Stimulated activated CD4-positive, alpha-beta T cell treated with anti-CD3 and anti-CD28 coated beads, Interleukin-15, amount 100 ng/mL, for 24 hours (primary cell): ENCODE measurements around the gene PCMT1.
"Not testable (repeated sequence)": the region's sequence is repeated elsewhere in the genome, so short reads cannot be mapped to it uniquely, and the experiment has no call there.

Experiments used
- DNase-seq: peaks from one replicate; pipeline ENCODE4 v3.0.0-alpha.2; 2020

The PCMT1 gene

DNA sequence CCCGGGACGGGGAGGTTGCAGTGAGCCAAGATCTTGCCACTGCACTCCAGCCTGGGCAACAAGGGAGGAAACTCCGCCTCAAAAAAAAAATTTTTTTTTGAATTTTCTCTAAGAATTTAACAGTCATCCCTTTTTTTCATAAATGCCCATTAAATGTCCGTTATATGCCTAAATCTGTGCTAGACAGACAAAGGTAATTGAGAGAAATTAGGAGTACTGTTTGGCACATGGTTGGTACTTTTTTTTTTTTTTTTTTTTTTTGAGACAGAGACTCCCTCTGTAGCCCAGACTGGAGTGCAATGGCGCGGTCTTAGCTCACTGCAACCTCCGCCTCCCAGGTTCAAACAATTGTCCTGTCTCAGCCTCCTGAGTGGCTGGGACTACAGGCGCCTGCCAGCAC lies 1.7 kb downstream of the PCMT1 start:
- DNase-seq = no peak

DNA sequence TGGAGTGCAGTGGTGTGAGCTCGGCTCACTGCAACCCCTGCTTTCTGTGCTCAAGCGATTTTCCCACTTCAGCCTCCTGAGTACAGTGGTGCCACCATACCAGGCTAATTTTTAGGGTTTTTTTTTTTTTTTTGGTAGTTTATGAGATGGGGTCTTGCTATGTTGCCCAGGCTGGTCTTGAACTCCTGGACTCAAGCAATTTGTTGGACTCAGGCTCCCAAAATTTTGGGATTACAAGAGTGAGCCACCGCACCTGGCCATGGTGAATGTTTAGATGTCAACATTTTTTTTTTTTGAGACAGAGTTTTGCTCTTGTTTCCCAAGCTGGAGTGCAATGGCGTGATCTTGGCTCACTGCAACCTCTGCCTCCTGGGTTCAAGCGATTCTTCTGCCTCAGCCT lies 2.4 kb downstream of the PCMT1 start:
- not testable (repeated sequence) for DNase-seq

DNA sequence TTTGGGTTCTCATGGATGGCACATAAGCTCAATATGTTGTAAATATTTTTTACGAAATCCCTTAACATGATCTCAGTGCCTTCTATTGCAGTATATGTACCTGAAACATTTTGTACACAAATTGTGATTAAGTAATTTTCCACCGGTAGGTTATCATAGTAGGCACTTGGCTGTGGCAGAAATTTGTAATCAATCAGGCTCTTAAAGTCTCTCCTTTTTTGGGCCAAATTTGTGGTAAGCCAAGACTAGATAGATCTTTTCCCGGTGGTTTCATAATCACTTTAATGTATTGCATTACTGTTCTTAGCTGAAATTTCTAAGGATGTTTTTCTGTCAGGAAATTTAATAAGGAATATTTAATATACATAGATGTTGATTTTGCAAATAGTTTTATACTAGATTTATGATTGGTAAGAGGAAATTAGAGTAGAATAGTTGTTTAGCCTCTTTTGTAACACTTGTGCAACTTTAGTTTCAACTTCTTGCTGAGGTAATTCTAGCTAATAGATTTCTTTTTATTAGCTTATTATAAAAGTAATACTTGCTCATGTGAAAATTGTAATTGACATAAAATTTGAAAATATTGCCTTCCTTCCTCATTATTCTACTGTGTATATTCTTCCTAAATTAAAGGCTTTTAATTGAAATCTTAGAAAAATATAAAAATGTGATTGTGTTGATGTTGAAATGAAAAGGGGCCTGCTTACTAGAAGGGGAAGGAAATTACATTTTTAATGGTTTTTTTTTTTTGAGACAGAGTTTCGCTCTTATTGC lies 3.2 kb downstream of the PCMT1 start:
- no peak for DNase-seq

DNA sequence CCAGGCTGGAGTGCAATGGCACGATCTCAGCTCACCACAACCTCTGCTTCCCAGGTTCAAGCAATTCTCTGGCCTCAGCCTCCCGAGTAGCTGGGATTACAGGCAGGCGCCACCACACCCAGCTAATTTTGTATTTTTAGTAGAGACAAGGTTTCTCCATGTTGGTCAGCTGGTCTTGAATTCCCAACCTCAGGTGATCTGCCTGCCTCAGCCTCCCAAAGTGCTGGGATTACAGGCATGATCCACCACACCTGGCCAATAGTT lies 3.8 kb downstream of the PCMT1 start:
- DNase-seq = not testable (repeated sequence)

DNA sequence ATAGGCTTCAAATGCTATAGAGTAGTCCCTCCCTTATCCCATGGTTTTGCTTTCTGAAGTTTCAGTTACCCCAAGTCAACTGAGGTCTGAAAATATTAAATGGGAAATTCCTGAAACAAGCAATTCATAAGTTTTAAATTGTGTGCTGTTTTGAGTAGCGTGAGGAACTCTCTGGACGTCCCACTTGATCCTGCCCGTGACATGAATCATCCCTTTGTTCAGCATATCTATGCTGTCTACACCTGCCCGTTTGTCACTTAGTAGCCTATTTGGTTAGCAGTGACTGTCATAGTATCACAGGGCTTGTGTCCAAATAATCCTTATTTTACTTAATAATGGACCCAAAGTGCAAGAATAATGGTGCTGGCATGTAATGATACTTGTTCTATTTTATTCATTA lies 5.0 kb downstream of the PCMT1 start:
- no peak for DNase-seq

DNA sequence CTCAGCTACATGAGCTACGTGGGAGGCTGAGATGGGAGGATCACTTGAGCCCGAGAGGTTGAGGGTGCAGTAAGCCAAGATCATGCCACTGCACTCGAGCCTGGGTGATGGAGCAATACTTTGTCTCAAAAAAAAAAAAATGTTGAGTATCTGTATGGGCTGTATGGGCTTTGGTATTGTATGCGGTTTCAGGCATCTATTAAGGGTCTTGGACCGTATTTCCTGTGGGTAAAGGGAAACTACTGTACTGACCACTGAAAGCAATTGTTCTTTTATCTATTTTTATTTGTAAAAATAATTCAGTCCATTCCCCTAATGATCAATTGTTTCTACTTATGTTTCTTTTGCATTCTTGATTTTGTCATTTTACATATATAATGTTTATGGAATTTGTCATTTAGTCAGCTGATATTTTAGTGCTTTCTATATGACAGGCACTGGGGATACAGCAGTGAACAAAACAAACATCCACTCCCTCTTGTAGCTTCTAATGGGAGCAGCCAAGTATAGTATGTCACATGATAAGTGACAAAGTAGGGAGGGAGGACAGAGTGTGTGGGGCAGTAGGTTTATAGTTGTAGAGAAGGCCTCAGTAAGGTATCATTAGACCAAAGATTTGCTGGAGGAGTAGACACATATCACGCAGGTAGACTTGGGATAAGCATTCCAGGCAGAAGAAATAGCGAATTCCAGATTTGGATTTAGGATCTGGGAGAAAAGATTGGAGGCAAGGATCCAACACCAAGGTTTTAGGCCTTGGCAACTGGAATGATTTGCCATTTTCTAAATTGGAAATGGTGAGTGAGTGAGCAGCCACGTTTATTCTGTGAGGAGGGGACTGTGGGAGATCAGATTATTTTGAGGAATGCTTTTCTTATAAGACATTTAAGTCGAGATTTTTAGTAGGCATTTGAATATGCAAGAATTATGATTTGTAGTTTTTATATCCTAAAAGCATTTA lies 6.0 kb downstream of the PCMT1 start:
- DNase-seq = no peak

DNA sequence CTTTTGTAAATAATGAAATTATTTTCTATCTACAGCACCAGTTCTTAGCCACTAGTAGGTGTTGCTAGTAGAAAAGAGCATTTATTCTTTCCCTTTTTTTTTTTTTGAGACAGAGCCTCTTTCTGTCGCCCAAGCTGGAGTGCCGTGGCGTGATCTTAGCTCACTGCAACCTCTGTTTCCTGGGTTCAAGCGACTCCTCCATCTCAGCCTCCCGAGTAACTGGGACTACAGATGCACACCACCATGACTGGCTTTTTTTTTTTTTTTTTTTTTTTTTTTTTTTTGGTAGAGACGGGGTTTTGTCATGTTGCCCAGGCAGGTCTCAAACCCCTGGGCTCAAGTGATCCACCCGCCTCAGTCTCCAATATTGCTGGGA lies 6.7 kb downstream of the PCMT1 start:
- DNase-seq = no peak

DNA sequence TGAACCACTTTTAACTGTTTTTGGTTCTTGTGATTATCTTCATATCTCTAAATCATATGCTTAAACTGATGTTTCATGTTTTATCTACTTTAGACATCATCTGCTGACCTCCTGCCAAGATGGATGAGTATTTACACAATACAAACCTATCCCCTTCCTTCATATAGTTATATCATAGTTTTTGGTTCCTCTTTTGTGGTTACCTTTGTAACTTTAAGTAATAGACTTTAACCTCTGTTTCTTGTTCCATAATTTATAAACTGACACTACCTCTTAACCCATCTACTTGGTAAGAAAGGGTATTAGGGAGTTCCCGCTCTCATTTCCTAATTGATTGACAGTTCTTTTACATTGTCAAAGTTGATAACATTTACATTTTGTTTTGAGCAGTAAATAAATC lies 11.9 kb downstream of the PCMT1 start:
- DNase-seq = no peak

DNA sequence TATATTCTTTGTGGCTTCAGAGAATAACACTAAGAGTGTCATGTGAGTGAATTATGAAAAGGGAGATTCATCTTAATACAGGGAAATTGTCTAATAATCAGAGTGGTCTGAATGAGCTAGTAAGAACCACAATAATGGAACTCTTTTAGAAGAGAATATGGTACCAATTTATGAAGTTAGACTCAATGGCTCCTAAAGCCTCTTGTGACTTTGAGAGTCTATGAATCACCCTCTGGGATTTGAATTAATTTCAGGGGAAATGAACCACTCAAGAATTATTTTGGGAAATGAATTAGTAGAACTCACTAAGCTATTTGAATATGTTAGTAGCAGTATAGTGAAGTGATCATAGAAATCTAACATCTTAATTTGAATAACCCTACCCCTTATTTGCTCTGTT lies 14.3 kb downstream of the PCMT1 start:
- no peak for DNase-seq

DNA sequence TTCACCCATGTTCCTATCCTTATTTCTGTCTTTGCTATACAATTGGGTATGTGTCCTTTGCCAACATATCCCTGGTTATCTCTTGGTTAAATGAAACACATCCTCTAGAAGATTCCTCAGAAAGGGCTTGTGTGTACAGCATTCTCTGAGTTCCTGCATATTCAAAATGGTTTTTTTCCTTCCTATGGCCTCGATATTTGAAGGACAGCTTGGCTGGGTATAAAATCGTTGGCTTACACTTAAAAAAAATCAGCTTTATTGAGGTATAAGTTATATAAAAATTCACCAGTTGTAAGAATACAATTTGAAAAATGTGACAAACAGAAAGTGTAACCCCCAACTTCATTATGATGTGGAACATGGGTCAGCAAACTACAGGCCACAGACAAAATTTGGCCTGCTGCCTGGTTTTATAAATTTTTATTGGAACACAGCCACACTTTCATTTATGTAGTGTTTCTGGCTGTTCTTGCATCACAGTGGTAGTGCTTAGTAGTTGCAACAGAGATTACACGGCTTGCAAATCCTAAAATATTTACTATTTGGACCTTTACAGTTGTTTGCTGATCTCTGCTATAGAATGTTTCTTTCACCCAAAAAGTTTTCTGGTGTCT lies 16.7 kb downstream of the PCMT1 start:
- DNase-seq = no peak

DNA sequence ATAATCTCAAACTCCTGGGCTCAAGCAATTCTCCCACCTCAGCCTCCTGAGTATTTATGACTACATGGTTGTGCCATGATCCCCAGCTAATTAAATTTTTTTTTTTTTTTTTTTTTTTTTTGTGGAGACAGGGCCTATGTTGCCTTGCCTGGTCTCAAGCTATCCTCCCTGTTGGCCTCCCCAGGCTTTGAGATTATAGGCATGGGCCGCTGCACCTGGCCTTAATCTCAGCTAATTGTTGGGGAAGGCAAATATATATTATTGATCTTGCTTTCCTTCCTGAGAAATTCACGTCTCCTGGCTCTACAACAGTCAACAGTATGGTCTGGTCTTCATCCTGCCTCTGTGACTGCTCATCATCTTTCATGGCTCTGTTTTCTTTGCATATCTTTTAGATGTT lies 20.1 kb downstream of the PCMT1 start:
- no peak for DNase-seq

DNA sequence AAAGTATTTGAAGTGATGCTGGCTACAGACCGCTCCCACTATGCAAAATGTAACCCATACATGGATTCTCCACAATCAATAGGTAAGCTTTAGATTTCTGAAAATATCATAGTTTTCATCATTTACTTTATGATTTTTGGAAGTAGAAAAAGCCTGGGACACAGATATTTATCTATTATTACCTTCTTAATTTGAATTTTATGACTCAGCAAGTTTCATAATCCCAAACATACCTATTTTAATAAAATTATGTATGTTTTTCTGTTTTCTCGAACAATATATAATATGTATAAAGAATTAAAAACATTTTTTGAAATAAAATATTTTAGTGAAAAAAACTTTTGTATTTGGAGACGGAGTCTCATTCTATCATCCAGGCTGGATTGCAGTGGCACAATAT lies 21.6 kb downstream of the PCMT1 start:
- DNase-seq = no peak

DNA sequence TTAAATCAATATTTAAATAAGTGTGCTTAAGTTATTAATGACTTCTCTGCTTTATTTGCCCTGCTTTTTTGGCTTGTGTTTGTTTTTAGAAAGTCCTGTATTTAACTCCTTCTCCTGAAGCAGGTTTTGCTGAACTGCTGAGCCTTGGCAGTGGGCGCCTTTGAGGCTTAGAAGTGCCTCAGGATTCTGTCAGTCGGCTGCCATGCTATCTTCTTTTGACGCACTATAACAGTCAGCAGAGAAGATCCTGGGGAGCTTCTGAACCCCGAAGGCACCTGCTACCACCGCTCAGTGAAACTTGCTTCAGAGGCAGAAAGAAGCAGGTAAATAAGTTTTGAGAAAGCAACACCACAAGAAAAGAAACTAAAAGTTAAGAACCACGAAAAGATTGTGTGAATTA lies 22.4 kb downstream of the PCMT1 start:
- DNase-seq = no peak

DNA sequence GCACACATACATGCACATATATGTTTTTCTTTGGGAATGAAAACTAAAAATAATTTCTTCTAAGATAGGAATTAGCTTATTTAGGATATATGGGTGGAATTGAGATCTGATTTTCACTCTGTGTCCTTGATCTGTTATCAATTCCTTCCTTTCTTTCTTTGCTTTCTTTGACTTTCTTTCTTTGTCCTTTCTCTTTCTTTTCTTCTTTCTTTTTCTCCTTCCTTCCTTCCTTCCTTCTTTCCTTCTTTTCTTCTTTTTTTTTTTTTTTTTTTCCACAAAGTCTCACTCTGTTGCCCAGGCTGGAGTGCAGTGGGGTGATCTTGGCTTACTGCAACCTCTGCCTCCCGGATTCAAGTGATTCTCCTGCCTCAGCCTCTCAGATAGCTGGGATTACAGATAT lies 28.1 kb downstream of the PCMT1 start:
- DNase-seq = no peak

DNA sequence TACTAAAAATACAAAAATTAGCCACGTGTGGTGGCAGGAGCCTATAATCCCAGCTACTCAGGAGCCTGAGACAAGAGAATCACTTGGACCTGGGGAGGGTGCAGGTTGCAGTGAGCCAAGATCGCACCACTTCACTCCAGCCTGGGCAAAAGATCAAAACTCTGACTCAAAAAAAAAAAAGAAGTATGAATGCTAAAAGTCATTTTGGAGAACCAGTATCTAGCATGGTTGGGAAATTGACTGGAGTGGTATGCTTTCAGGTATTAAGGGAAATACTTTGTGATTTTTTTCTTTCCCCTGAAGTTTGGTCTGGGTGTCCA lies 30.1 kb downstream of the PCMT1 start:
- no peak for DNase-seq

DNA sequence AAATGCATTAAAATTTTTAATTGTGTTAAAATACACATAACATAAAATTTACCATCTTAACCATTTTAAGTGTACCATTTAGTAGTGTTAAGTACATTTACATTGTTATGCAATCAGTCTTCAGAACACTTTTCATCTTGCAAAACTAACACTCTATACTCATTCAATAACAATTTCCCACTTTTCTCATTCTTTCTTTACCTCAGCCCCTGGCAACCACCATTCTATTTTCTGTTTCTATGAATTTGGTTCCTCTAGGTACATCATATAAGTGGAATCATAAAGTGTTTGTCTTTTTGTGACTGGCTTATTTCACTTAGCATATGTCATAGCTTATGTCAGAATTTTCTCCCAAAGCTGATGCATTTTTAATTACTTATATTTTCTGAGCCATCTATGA lies 32.2 kb downstream of the PCMT1 start:
- no peak for DNase-seq

DNA sequence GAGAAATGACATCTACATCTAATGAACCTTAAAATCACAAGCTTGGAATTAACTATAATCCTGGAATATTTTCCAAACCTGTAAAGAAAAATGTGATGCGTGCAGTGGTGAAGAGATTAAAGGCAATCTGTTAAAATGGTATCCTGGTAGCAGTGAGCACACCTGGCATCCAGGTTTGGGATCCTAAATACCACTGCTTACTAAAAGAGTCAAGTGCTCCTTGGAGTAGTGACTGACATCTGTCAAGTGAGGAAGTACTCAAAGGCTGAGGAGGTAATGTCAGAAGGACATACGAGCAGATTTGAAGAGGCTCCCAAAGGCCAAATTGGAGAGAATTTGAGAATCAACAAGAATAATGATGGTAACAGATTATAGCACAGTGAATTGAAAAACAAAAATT lies 32.8 kb downstream of the PCMT1 start:
- DNase-seq = no peak

DNA sequence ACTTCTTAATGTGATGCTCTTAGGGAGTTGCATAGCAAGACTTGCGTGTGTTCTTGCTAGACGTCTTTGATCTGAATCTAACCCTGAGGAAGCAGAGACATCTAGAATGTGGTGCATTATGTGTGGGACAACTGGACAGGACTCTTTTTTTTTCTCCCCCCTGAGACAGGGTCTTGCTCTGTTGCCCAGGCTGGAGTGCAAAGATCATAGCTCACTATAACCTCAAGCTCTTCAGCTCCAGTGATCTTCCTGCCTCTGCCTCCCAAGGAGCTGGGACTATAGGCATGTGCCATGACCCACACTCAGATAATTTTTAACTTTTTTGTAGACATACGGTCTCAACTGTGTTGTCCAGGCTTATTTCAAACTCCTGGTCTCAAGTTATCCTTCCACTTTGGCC lies 34.0 kb downstream of the PCMT1 start:
- DNase-seq = no peak

DNA sequence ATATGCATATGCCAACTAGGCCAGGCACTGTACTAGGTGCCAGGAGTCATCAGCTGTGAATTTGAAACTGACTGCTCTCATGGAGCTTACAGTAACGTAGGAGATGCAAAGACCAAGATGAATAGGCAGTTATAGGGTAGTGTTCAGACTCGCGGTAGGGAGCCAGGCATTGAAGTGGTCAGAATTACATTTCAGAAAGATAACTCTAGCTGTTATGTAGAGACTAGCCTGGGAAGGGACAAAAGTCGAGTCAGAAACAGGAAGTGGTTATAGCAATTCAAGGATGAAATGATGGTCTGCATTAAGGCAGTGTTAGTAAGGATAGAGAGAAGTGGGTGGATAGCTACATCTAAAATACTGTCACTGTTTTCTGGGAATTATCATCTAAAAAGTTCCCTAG lies 56.6 kb downstream of the PCMT1 start:
- DNase-seq = no peak

DNA sequence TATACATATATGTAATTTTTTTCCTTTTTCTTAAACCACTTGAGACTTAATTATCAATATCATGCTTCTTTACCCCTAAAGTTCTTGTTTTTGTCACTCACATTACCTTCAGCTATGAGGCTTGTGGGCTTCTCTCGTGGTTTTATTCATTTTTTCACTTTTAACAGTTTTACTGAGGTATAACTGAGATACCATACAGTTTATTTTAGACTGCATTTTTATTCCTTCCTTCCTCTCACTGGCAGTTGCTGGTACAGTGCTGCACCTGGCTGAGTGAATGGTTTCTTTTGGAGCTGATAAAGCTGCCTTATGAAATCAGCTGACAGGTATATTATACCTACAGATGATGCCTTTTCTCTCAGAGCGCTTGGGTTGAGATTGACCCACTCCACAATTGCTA lies 60.3 kb downstream of the PCMT1 start:
- DNase-seq = no peak

DNA sequence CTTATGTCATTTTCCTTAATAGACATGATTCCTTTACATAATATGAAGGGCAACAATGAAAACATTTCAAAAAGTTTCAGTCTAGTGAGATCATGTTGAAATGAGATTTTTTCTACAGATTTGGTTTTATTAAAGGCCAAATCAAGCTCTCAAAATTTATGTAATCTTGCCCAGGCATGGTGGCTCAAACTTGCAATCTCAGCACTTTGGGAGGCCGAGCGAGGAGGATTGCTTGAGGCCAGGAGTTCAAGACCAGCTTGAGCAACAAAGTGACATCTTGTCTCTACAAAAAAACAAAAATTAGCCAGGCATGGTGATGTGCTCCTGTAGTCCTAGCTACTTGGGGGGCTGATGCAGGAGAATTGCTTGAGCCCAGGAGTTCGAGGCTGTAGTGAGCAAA lies 63.8 kb downstream of the PCMT1 start:
- no peak for DNase-seq

DNA sequence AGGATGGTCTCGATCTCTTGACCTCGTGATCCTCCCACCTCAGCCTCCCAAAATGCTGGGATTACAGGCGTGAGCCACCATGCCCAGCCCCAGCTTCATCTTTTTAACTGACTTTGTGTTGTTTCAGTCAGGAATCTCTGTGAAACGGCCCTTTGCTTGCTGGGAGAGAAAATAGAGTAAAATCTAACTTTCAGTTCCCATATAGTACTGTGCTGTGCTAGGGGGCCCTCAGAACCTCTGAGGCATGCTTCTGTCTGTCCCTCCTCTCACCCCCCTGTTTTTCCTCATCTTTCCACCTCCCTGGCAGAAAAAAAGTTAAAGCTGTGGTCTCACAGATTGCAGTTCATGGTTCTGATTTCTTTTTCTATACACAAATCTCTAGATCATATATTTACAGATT lies 66.2 kb downstream of the PCMT1 start:
- DNase-seq = no peak

DNA sequence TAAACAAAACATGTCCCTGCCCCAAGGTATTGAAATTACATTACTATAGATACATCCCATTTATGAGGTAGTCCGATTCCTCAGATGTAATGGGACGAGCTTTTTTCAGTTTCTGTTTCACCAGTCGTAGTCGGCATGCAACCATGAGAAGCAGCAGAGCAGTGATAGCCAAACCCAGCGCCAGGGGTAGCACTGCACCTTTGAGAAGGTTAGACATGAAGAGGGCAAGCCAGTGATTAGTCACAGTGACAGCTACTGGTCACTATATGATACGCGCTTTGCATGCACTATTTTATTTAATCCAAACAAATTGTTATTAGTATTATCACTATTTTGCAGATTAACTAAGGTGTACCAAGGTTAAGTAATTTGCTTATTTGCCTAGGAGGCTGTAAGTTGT lies 71.0 kb downstream of the PCMT1 start:
- no peak for DNase-seq

DNA sequence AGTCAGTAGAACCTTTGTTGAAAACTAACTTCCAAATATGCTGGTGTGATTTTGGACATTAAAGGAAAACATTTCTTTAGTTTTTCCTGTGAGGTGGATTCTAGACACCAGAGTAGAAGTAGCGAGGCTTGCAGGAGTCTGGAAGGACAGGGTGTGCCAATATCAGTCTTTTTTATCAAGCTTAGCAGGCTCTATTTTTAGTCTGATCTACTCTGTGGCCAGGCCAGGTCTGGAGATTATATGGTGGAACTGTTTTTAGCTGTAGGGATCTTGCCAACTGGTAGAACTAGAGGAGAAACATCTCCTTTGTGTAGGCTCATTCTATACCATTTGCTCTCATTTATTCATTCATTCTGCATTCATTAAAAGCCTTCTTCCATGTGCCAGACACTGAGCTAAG lies 72.0 kb downstream of the PCMT1 start:
- DNase-seq = no peak
